Thyroid gland (tissue), 4 donors: Measurements from ENCODE around the gene TESMIN. TPM values are rescaled to one million over a fixed set of nuclear protein-coding genes. Genes with fewer than 3 reads are reported as not detected.

Source experiments
- DNase-seq, 2 donors: peaks; one replicate each; pipeline ENCODE4 v3.0.0-alpha.2; 2019
- H3K27ac ChIP-seq, 3 donors: fragments of 200-600 bp; sonication (generic); 1 replicate in 2 of 3; 2 replicates in 1 of 3; pipeline ENCODE4 v1.5.1; 2016 to 2019; ENCODE audit warnings: mild to moderate bottlenecking in 1 of 3, moderate library complexity in 1 of 3
- H3K27me3 ChIP-seq: fragments of 200-600 bp; sonication (generic); one replicate; pipeline ENCODE4 v1.5.1; 2019
- H3K36me3 ChIP-seq, 2 donors: fragments of 200-600 bp; sonication (generic); one replicate each; pipeline ENCODE4 v1.5.1; 2016 to 2019
- H3K4me1 ChIP-seq, 2 donors: fragments of 200-600 bp; sonication (generic); one replicate each; pipeline ENCODE4 v1.5.1; 2017 to 2019
- H3K4me3 ChIP-seq, 3 donors: fragments of 200-600 bp; sonication (generic); replicated peaks in 1 of 3; 1 replicate in 2 of 3; 2 replicates in 1 of 3; pipeline ENCODE4 v1.5.1; 2016; ENCODE audit warnings: mild to moderate bottlenecking in 1 of 3
- H3K9me3 ChIP-seq: fragments of 200-600 bp; sonication (generic); one replicate; pipeline ENCODE4 v1.5.1; 2017
- CTCF ChIP-seq, 6 experiments: fragments of 200-600 bp in 3 of 6; fragments of 450-650 bp in 3 of 6; sonication (generic) in 3 of 6; IDR thresholded peaks; one replicate each; pipeline ENCODE4 v1.5.1; 2016 to 2019; ENCODE audit warnings: antibody characterized with exemption in 6 of 6, mild to moderate bottlenecking in 2 of 6, inconsistent platforms in 1 of 6, moderate library complexity in 1 of 6
- POLR2A ChIP-seq, 2 donors: fragments of 450-650 bp; IDR thresholded peaks; one replicate each; pipeline ENCODE4 v1.6.1; 2017; ENCODE audit warnings: antibody characterized with exemption in 2 of 2, mild to moderate bottlenecking in 2 of 2, moderate library complexity in 1 of 2
- WGBS, 2 donors: methylation state at CpG; one replicate each; pipeline ENCODE4 v1.1.5; 2017; 5-methylcytosine and 5-hydroxymethylcytosine counted together
- intact Hi-C: fragments of 100-400 bp; cut with DNase I; formaldehyde crosslinking; loops from one replicate; pipeline ENCODE4 v1.15.1; 2023
- total RNA-seq, 4 donors: library from RNA; depleted of rRNA; stranded (reverse); fragments of >200 nt; gene quantifications; one replicate each; pipeline ENCODE4 v1.2.3, GENCODE V29; 2016

TESMIN gene
- total RNA-seq, 4 donors from 2014 or later: 2.1 to 10.6 (median 5.8) TPM

- Histone ChIP-seq H3K4me1 (no peaks in the 10 kb centered on the region), H3K9me3 (no peaks in the 10 kb centered on the region), H3K36me3 (no peaks in the 10 kb centered on the region), H3K4me3 (no peak overlapping the region), H3K27ac (no peak overlapping the region), H3K27me3 (no peaks in the 10 kb centered on the region)
- 77 to 95% methylated on average over 14 to 22 of the region's 27 CpGs for WGBS, 2 donors
- TF ChIP-seq CTCF (IDR thresholded peaks at IDR 0.05): no peak
- no peak for TF ChIP-seq POLR2A (IDR thresholded peaks at IDR 0.05)
- DNase-seq: no peak
- intact Hi-C loops: no loop called here
Observed at GRCh38 chr11:68669301-68670090, 81.8 kb downstream of the TESMIN start.

GRCh38 chr11:68667511-68668500 is 83.5 kb downstream of the TESMIN start:
- Histone ChIP-seq H3K36me3 (no peaks in the 10 kb centered on the region), H3K4me3 (no peak overlapping the region), H3K9me3 (no peaks in the 10 kb centered on the region), H3K27me3 (no peaks in the 10 kb centered on the region), H3K27ac (no peak overlapping the region), H3K4me1 (no peaks in the 10 kb centered on the region)
- intact Hi-C loops: no loop called here
- DNase-seq: no peak
- 76 to 77% methylated on average over 21 of the region's 21 CpGs for WGBS, 2 donors
- no peak for TF ChIP-seq POLR2A (IDR thresholded peaks at IDR 0.05)
- no peak for TF ChIP-seq CTCF (IDR thresholded peaks at IDR 0.05)

GRCh38 chr11:68666849-68667248 is 84.5 kb downstream of the TESMIN start:
- Histone ChIP-seq H3K4me1 (no peaks in the 10 kb centered on the region), H3K4me3 (no peak overlapping the region), H3K27me3 (no peaks in the 10 kb centered on the region), H3K9me3 (no peaks in the 10 kb centered on the region), H3K36me3 (no peaks in the 10 kb centered on the region), H3K27ac (no peak overlapping the region)
- WGBS, 2 donors: 72 to 73% methylated on average over 13 of the region's 15 CpGs
- intact Hi-C loops: no loop called here
- TF ChIP-seq CTCF (IDR thresholded peaks at IDR 0.05): no peak
- no peak for DNase-seq

- no peak for TF ChIP-seq CTCF (IDR thresholded peaks at IDR 0.05)
- TF ChIP-seq POLR2A (IDR thresholded peaks at IDR 0.05): no peak
- no peaks in the 10 kb centered on the region for H3K4me1 ChIP-seq
- DNase-seq: no peak
- H3K9me3 ChIP-seq: no peaks in the 10 kb centered on the region
- 91 to 94% methylated on average over 16 of the region's 16 CpGs for WGBS, 2 donors
- intact Hi-C loops: no loop called here
- no peak overlapping the region for H3K4me3 ChIP-seq
- H3K27me3 ChIP-seq: no peaks in the 10 kb centered on the region
- H3K36me3 ChIP-seq: no peaks in the 10 kb centered on the region
- H3K27ac ChIP-seq: no peak overlapping the region
Observed at GRCh38 chr11:68665436-68665835, 85.9 kb downstream of the TESMIN start.
